ENCODE results near the gene PLA2G2D. TPM values are rescaled to one million over a fixed set of nuclear protein-coding genes. Genes with fewer than 3 reads are reported as not detected.

The PLA2G2D gene
- total RNA-seq, 1 donor from 2014 or later = not detected

- H3K79me2 ChIP-seq (ENCODE audit: low read depth) = no peaks in the 10 kb centered on the region
- Mint-ChIP-seq H3K27me3 (ENCODE audit: insufficient read depth, low read depth) (peaks cover 5% of the 10 kb centered on the region), H3K27ac (no peak overlapping the region), H3K9me3 (no peaks in the 10 kb centered on the region), H3K36me3 (no peaks in the 10 kb centered on the region), H3K4me1 (no peaks in the 10 kb centered on the region), H3K4me3 (peak overlapping the region; percentile 4)
- no peak for DNase-seq (ENCODE audit: low spot score)
- no peak overlapping the region for H3K4me2 ChIP-seq
- H4K20me1 ChIP-seq (ENCODE audit: low read depth) = no peaks in the 10 kb centered on the region
- H3K9me3 ChIP-seq (ENCODE audit: low read depth) = no peaks in the 10 kb centered on the region
- no peaks in the 10 kb centered on the region for H3K27me3 ChIP-seq
- no peak overlapping the region for H3K9ac ChIP-seq
- H2AFZ ChIP-seq (replicated peaks) = no peak overlapping the region
- no peaks in the 10 kb centered on the region for H3F3A ChIP-seq (ENCODE audit: low read depth)
- no peaks in the 10 kb centered on the region for H3K36me3 ChIP-seq
- no peaks in the 10 kb centered on the region for H3K4me1 ChIP-seq
- no peak for TF ChIP-seq EZH2 (IDR thresholded peaks at IDR 0.05)
- no peak overlapping the region for H3K4me3 ChIP-seq
- no peak overlapping the region for H3K27ac ChIP-seq
These were observed 20.7 kb upstream of the PLA2G2D start for GRCh38 chr1:20139776-20140612.

GRCh38 chr1:20138961-20139550, 19.7 kb upstream of the PLA2G2D start, which contains the start of gene PLA2G2F:
Gene PLA2G2F, plus strand, starts transcription at chr1:20139323. Its CDS starts 105 bp downstream, at chr1:20139428.
- TF ChIP-seq CTCF (IDR thresholded peaks at IDR 0.05) = no peak
- no peak for TF ChIP-seq EZH2 (IDR thresholded peaks at IDR 0.05)
- no peak for TF ChIP-seq EZH2phosphoT487 (IDR thresholded peaks at IDR 0.05)
- Histone ChIP-seq H4K20me1 (ENCODE audit: low read depth) (no peaks in the 10 kb centered on the region), H3F3A (ENCODE audit: low read depth) (no peaks in the 10 kb centered on the region), H3K27ac (no peak within 1 kb of the TSS), H3K36me3 (no peaks in the 10 kb centered on the region), H3K79me2 (ENCODE audit: low read depth) (no peaks in the 10 kb centered on the region), H3K4me2 (no peak within 1 kb of the TSS), H2AFZ (replicated peaks) (no peak within 1 kb of the TSS), H3K27me3 (no peaks in the 10 kb centered on the region), H3K9me3 (ENCODE audit: low read depth) (no peaks in the 10 kb centered on the region), H3K4me3 (no peak within 1 kb of the TSS), H3K9ac (no peak within 1 kb of the TSS), H3K4me1 (no peaks in the 10 kb centered on the region)
- Mint-ChIP-seq H3K4me1 (no peaks in the 10 kb centered on the region), H3K27me3 (ENCODE audit: insufficient read depth, low read depth) (peaks cover 5% of the 10 kb centered on the region), H3K4me3 (no peak within 1 kb of the TSS), H3K36me3 (no peaks in the 10 kb centered on the region), H3K27ac (peak within 1 kb of the TSS; percentile 53), H3K9me3 (no peaks in the 10 kb centered on the region)
- DNase-seq (ENCODE audit: low spot score) = no peak

- Mint-ChIP-seq H3K4me1 (no peaks in the 10 kb centered on the region), H3K9me3 (no peaks in the 10 kb centered on the region), H3K27me3 (ENCODE audit: insufficient read depth, low read depth) (peaks cover 5% of the 10 kb centered on the region), H3K27ac (no peak overlapping the region), H3K4me3 (no peak overlapping the region), H3K36me3 (no peaks in the 10 kb centered on the region)
- H3K27ac ChIP-seq = no peak overlapping the region
- TF ChIP-seq EZH2phosphoT487 (IDR thresholded peaks at IDR 0.05) (no peak), CTCF (IDR thresholded peaks at IDR 0.05) (no peak), EZH2 (IDR thresholded peaks at IDR 0.05) (no peak)
- no peaks in the 10 kb centered on the region for H3K79me2 ChIP-seq (ENCODE audit: low read depth)
- no peaks in the 10 kb centered on the region for H3K36me3 ChIP-seq
- H3K4me1 ChIP-seq = no peaks in the 10 kb centered on the region
- H4K20me1 ChIP-seq (ENCODE audit: low read depth) = no peaks in the 10 kb centered on the region
- H3K4me2 ChIP-seq = no peak overlapping the region
- H3F3A ChIP-seq (ENCODE audit: low read depth) = no peaks in the 10 kb centered on the region
- no peak for DNase-seq (ENCODE audit: low spot score)
- H3K9ac ChIP-seq = no peak overlapping the region
- H2AFZ ChIP-seq (replicated peaks) = no peak overlapping the region
- H3K9me3 ChIP-seq (ENCODE audit: low read depth) = no peaks in the 10 kb centered on the region
- no peak overlapping the region for H3K4me3 ChIP-seq
- no peaks in the 10 kb centered on the region for H3K27me3 ChIP-seq
These were observed 19.0 kb upstream of the PLA2G2D start for GRCh38 chr1:20138346-20138745.

- Mint-ChIP-seq H3K36me3 (no peaks in the 10 kb centered on the region), H3K27ac (no peak overlapping the region), H3K27me3 (ENCODE audit: insufficient read depth, low read depth) (peaks cover 5% of the 10 kb centered on the region), H3K4me1 (no peaks in the 10 kb centered on the region), H3K4me3 (no peak overlapping the region), H3K9me3 (no peaks in the 10 kb centered on the region)
- no peak for DNase-seq (ENCODE audit: low spot score)
- Histone ChIP-seq H3K4me3 (no peak overlapping the region), H3K27me3 (no peaks in the 10 kb centered on the region), H3K79me2 (ENCODE audit: low read depth) (no peaks in the 10 kb centered on the region), H3K4me2 (no peak overlapping the region), H3K9me3 (ENCODE audit: low read depth) (no peaks in the 10 kb centered on the region), H3F3A (ENCODE audit: low read depth) (no peaks in the 10 kb centered on the region), H3K36me3 (no peaks in the 10 kb centered on the region), H3K9ac (no peak overlapping the region), H4K20me1 (ENCODE audit: low read depth) (no peaks in the 10 kb centered on the region), H3K27ac (no peak overlapping the region), H3K4me1 (no peaks in the 10 kb centered on the region), H2AFZ (replicated peaks) (no peak overlapping the region)
- TF ChIP-seq EZH2phosphoT487 (IDR thresholded peaks at IDR 0.05) (no peak), EZH2 (IDR thresholded peaks at IDR 0.05) (no peak), CTCF (IDR thresholded peaks at IDR 0.05) (no peak)
These were observed 18.3 kb upstream of the PLA2G2D start for GRCh38 chr1:20137604-20138003.
